ENCODE measurements around the gene WAC. TPM values are rescaled to one million over a fixed set of nuclear protein-coding genes. Genes with fewer than 3 reads are reported as not detected.
A peak's percentile ranks its signal among the peaks of the same experiment; 100 is the strongest.

WAC gene
- total and polyA plus RNA-seq, 2 of the 13 experiments (the other 11 are each of a cell fraction or from before 2014, with no cell fraction given): 69.1 to 96.2 TPM

GRCh38 chr10:28532337-28533185 is at the start of gene WAC (continued):
- no peak for TF ChIP-seq ZBTB10 (CRISPR knock-in tag; IDR thresholded peaks at IDR 0.05; ENCODE audit: borderline replicate concordance)
- no peak for TF ChIP-seq ZNF30 (CRISPR knock-in tag; IDR thresholded peaks at IDR 0.05)
- TF ChIP-seq ZNF576 (CRISPR knock-in tag; IDR thresholded peaks at IDR 0.05): no peak
- TF ChIP-seq ZNF564 (CRISPR knock-in tag; IDR thresholded peaks at IDR 0.05): no peak; the same call in none of the 2 replicates
- 0 out of 2 replicates have a peak, but pooled peaks have one; percentile 67 for TF ChIP-seq ZNF34 (CRISPR knock-in tag; IDR thresholded peaks at IDR 0.05; ENCODE audit: borderline replicate concordance)
- peak; percentile 75; the same call in 1 of the 2 replicates for TF ChIP-seq PAWR (CRISPR knock-in tag; IDR thresholded peaks at IDR 0.05; ENCODE audit: borderline replicate concordance)
- peak; percentile 67 for TF ChIP-seq SRSF1 (optimal IDR thresholded peaks at IDR 0.05; ENCODE audit: low read depth, low read length)
- TF ChIP-seq NFE2L1 (CRISPR knock-in tag; IDR thresholded peaks at IDR 0.05; ENCODE audit: borderline replicate concordance): no peak
- peak; percentile 83; the same call in 1 of the 2 replicates for TF ChIP-seq ZNF773 (CRISPR knock-in tag; IDR thresholded peaks at IDR 0.05; ENCODE audit: borderline replicate concordance)
- TF ChIP-seq TEAD2 (CRISPR knock-in tag; IDR thresholded peaks at IDR 0.05): no peak
- peak; percentile 64; the same call in 1 of the 2 replicates for TF ChIP-seq NAIF1 (CRISPR knock-in tag; IDR thresholded peaks at IDR 0.05; ENCODE audit: borderline replicate concordance)
- no peak for TF ChIP-seq RBM22 (optimal IDR thresholded peaks at IDR 0.05; ENCODE audit: low read length)
- no peak for TF ChIP-seq RCOR2 (CRISPR knock-in tag; IDR thresholded peaks at IDR 0.05)
- TF ChIP-seq ZNF550 (CRISPR knock-in tag; IDR thresholded peaks at IDR 0.05; ENCODE audit: borderline replicate concordance): no peak
- TF ChIP-seq ZNF614 (CRISPR knock-in tag; IDR thresholded peaks at IDR 0.05; ENCODE audit: borderline replicate concordance): peak; percentile 68; the same call in 1 of the 2 replicates
- no peak for TF ChIP-seq ZNF33A (CRISPR knock-in tag; IDR thresholded peaks at IDR 0.05; ENCODE audit: borderline replicate concordance)
- TF ChIP-seq MXD4 (CRISPR knock-in tag; IDR thresholded peaks at IDR 0.05): peak; percentile 67
- TF ChIP-seq GABPA (IDR thresholded peaks at IDR 0.05; ENCODE audit: low read depth, low read length): peak; percentile 65
- TF ChIP-seq GABPA (CRISPR knock-in tag; IDR thresholded peaks at IDR 0.05; ENCODE audit: low read depth): peak; percentile 91
- TF ChIP-seq ZFP90 (CRISPR knock-in tag; IDR thresholded peaks at IDR 0.05; ENCODE audit: borderline replicate concordance): 0 out of 2 replicates have a peak, but pooled peaks have one; percentile 63
- no peak for TF ChIP-seq ZNF383 (CRISPR knock-in tag; IDR thresholded peaks at IDR 0.05; ENCODE audit: borderline replicate concordance)
- TF ChIP-seq ARNTL (CRISPR knock-in tag; IDR thresholded peaks at IDR 0.05): peak; percentile 59
- TF ChIP-seq PTBP1 (IDR thresholded peaks at IDR 0.05; ENCODE audit: low read depth, low read length, poor library complexity, severe bottlenecking): no peak
- TF ChIP-seq SYNCRIP (IDR thresholded peaks at IDR 0.05; ENCODE audit: insufficient read depth, low read depth, low read length): no peak
- TF ChIP-seq ZFP62 (CRISPR knock-in tag; IDR thresholded peaks at IDR 0.05): no peak
- TF ChIP-seq ZNF546 (CRISPR knock-in tag; conservative IDR thresholded peaks at IDR 0.05): peak; percentile 80; the same call in 1 of the 2 replicates
- TF ChIP-seq GPN1 (CRISPR knock-in tag; IDR thresholded peaks at IDR 0.05; ENCODE audit: borderline replicate concordance): no peak
- no peak; the same call in 1 of the 2 replicates for TF ChIP-seq ZNF746 (CRISPR knock-in tag; IDR thresholded peaks at IDR 0.05)
- TF ChIP-seq ZNF121 (CRISPR knock-in tag; IDR thresholded peaks at IDR 0.05): no peak
